ENCODE measurements around the gene MUC16.
"Not testable (repeated sequence)": the region's sequence is repeated elsewhere in the genome, so short reads cannot be mapped to it uniquely, and the experiment has no call there.

The MUC16 gene

DNA sequence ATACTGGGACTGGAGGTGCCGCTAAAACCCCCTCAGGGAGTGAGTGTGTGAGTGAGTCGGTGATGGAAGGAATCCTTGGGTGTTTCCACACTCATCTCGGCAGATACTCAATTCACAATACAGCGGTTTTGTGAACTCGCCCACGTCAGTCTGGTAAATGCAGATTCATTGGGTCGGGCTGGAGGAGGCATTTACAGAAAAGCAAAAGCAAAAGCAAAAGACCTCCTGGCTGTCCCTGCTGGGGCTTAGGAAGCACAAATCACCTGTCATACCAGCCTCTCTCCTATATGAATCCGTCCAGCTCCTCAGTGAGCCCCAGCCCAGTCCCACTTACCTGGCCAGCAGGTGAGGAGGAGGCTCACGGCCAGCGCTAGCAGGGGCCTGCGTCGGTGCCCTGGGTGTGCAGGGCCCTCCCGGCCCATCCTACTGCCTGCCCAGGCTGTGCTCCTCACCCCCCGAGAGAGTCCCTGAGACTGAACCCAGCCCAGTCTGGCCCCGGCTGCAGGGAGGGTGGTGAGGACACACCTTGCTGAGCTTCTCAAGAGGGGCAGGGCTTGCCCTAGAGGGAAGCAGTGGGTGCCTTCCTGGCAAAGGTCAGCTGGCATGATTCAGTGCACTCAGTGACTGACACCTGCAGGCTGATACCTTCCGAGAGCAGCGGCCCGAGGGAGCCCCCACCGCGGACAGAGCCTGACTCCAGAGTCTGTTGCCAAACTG lies at the start of gene MUC16:
TSS of gene MUC16 (minus strand) at position 475 of the 717 bp plus-strand sequence.
- TF ChIP-seq ZNF274 (IDR thresholded peaks at IDR 0.05; ENCODE audit: low read depth, low read length): no peak
- H3K4me3 ChIP-seq (ENCODE audit: low read length): no peak within 1 kb of the TSS

GRCh38 chr19:9058905-9059667 lies 48.9 kb upstream of the MUC16 start:
- TF ChIP-seq ZNF274 (IDR thresholded peaks at IDR 0.05; ENCODE audit: low read depth, low read length): no peak
- no peak overlapping the region for H3K4me3 ChIP-seq (ENCODE audit: low read length)

- no peak for TF ChIP-seq ZNF274 (IDR thresholded peaks at IDR 0.05; ENCODE audit: low read depth, low read length)
- no peak overlapping the region for H3K4me3 ChIP-seq (ENCODE audit: low read length)
Observed at GRCh38 chr19:9057505-9058258, 47.5 kb upstream of the MUC16 start.

- not testable (repeated sequence) for H3K4me3 ChIP-seq (ENCODE audit: low read length)
Observed at GRCh38 chr19:9056131-9056530, 45.9 kb upstream of the MUC16 start.

GRCh38 chr19:9054765-9055164 lies 44.6 kb upstream of the MUC16 start:
- H3K4me3 ChIP-seq (ENCODE audit: low read length): no peak overlapping the region
- TF ChIP-seq ZNF274 (IDR thresholded peaks at IDR 0.05; ENCODE audit: low read depth, low read length): no peak

GRCh38 chr19:9054207-9054606 lies 44.0 kb upstream of the MUC16 start:
- no peak overlapping the region for H3K4me3 ChIP-seq (ENCODE audit: low read length)
- no peak for TF ChIP-seq ZNF274 (IDR thresholded peaks at IDR 0.05; ENCODE audit: low read depth, low read length)

DNA sequence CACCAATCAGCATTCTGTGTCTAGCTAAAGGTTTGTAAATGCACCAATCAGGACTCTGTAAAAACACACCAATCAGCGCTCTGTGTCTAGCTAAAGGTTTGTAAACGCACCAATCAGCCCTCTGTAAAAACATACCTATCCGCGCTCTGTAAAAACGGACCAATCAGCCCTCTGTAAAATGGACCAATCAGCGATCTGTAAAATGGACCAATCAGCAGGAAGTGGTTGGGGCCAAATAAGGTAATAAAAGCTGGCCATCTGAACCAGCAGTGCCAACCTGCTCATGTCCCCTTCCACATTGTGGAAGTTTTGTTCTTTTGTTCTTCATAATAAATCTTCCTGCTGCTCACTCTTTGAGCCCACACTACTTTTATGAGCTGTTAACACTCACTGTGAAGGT lies 43.5 kb upstream of the MUC16 start:
- not testable (repeated sequence) for H3K4me3 ChIP-seq (ENCODE audit: low read length)

GRCh38 chr19:9052894-9053293 lies 42.7 kb upstream of the MUC16 start:
- no peak for TF ChIP-seq ZNF274 (IDR thresholded peaks at IDR 0.05; ENCODE audit: low read depth, low read length)

GRCh38 chr19:9046694-9047093 lies 36.5 kb upstream of the MUC16 start:
- H3K4me3 ChIP-seq (ENCODE audit: low read length): no peak overlapping the region
- no peak for TF ChIP-seq ZNF274 (IDR thresholded peaks at IDR 0.05; ENCODE audit: low read depth, low read length)

More at GRCh38 chr19:9052894-9053293, 42.7 kb upstream of the MUC16 start:
- H3K4me3 ChIP-seq (ENCODE audit: low read length): no peak overlapping the region

GRCh38 chr19:9044449-9044848 lies 34.2 kb upstream of the MUC16 start:
- H3K4me3 ChIP-seq (ENCODE audit: low read length): no peak overlapping the region
- no peak for TF ChIP-seq ZNF274 (IDR thresholded peaks at IDR 0.05; ENCODE audit: low read depth, low read length)

DNA sequence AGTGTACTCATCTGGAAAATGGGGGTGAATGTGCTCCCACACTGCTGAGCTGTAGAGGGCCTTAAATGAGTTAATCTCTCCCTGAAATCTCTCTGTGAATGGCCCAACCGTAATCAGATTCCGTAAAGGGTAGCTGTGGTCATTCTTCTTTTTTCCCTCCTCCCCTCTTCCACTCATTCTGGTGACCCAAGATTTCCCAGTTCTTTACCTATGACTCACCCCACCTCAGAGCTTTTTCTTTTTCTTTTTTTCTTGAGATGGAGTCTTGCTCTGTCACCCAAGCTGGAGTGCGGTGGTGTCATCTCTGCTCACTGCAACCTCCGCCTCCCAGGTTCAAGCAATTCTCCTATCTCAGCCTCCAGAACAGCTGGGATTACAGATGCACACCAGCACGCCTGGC lies 33.3 kb upstream of the MUC16 start:
- no peak for TF ChIP-seq ZNF274 (IDR thresholded peaks at IDR 0.05; ENCODE audit: low read depth, low read length)
- H3K4me3 ChIP-seq (ENCODE audit: low read length): no peak overlapping the region

- TF ChIP-seq ZNF274 (IDR thresholded peaks at IDR 0.05; ENCODE audit: low read depth, low read length): no peak
Observed at GRCh38 chr19:9041023-9041422, 30.8 kb upstream of the MUC16 start.

GRCh38 chr19:9040131-9040530 lies 29.9 kb upstream of the MUC16 start:
- no peak for TF ChIP-seq ZNF274 (IDR thresholded peaks at IDR 0.05; ENCODE audit: low read depth, low read length)
- H3K4me3 ChIP-seq (ENCODE audit: low read length): no peak overlapping the region

More at GRCh38 chr19:9041023-9041422, 30.8 kb upstream of the MUC16 start:
- no peak overlapping the region for H3K4me3 ChIP-seq (ENCODE audit: low read length)

DNA sequence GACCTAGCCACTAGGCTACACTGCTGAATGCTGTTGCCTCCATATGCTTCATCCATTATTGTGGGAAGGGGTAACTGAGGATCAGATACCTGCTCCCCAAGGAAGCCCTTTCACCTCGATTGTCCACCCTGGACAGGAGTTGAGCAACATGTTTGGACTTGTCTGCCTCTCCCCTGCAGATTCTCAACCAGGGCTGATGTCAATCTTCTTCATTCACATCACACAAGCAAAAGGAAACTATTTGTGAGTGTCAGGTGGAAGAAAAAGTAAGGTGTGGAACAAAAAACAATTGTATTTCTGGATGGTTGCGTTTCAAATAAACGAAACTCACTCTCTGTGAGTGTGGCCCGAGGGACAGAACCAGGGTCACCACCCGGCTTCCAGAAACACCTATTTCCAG lies 29.5 kb upstream of the MUC16 start:
- TF ChIP-seq ZNF274 (IDR thresholded peaks at IDR 0.05; ENCODE audit: low read depth, low read length): no peak
- H3K4me3 ChIP-seq (ENCODE audit: low read length): no peak overlapping the region
